ENCODE data around the gene NKD2. TPM values are rescaled to one million over a fixed set of nuclear protein-coding genes. Genes with fewer than 3 reads are reported as not detected.

NKD2 gene
- total RNA-seq, 1 experiment from 2014 or later = 12.8 TPM

DNA sequence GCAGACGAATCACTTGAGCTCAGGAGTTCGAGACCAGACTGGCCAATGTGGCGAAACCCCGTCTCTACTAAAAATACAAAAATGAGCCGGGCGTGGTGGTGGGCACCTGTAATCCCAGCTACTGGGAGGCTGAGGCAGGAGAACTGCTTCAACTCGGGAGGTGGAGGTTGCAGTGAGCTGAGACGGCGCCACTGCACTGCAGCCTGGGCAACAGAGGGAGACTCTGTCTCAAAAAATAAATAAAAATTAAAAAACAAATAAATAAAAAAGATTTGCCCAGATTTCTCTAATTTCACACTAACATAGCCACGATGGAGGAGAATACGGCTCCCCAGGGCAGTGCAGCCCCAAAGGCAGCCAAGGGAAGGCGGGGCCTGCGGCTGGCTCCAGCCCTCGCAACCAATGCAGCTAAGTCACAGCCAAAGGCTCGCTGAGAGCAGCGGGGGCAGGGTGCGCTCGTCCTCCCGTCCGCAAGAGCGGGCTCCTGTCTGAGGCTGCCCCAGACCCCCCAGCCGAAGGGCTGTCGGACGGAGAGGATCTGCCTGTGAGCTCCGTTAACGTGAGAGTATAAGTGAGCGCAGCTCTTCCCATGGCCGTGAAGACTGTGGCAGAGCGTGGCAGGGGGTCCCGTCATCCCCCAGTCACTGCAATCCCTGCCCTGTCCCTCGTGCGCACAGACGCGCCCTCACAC lies 59.7 kb downstream of the NKD2 start (continued):
- TF ChIP-seq, protein P1, sequence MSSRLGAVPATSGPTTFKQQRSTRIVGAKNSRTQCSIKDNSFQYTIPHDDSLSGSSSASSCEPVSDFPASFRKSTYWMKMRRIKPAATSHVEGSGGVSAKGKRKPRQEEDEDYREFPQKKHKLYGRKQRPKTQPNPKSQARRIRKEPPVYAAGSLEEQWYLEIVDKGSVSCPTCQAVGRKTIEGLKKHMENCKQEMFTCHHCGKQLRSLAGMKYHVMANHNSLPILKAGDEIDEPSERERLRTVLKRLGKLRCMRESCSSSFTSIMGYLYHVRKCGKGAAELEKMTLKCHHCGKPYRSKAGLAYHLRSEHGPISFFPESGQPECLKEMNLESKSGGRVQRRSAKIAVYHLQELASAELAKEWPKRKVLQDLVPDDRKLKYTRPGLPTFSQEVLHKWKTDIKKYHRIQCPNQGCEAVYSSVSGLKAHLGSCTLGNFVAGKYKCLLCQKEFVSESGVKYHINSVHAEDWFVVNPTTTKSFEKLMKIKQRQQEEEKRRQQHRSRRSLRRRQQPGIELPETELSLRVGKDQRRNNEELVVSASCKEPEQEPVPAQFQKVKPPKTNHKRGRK (CRISPR knock-in tag; IDR thresholded peaks at IDR 0.05; ENCODE audit: borderline replicate concordance) = no peak
- no peak for TF ChIP-seq NFYB (CRISPR knock-in tag; conservative IDR thresholded peaks at IDR 0.05; ENCODE audit: low read depth)
- TF ChIP-seq ZNF671 (CRISPR knock-in tag; IDR thresholded peaks at IDR 0.05) = no peak
- TF ChIP-seq ZNF423 (CRISPR knock-in tag; IDR thresholded peaks at IDR 0.05) = no peak
- TF ChIP-seq, protein P2, sequence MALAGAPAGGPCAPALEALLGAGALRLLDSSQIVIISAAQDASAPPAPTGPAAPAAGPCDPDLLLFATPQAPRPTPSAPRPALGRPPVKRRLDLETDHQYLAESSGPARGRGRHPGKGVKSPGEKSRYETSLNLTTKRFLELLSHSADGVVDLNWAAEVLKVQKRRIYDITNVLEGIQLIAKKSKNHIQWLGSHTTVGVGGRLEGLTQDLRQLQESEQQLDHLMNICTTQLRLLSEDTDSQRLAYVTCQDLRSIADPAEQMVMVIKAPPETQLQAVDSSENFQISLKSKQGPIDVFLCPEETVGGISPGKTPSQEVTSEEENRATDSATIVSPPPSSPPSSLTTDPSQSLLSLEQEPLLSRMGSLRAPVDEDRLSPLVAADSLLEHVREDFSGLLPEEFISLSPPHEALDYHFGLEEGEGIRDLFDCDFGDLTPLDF (CRISPR knock-in tag; IDR thresholded peaks at IDR 0.05) = no peak

DNA sequence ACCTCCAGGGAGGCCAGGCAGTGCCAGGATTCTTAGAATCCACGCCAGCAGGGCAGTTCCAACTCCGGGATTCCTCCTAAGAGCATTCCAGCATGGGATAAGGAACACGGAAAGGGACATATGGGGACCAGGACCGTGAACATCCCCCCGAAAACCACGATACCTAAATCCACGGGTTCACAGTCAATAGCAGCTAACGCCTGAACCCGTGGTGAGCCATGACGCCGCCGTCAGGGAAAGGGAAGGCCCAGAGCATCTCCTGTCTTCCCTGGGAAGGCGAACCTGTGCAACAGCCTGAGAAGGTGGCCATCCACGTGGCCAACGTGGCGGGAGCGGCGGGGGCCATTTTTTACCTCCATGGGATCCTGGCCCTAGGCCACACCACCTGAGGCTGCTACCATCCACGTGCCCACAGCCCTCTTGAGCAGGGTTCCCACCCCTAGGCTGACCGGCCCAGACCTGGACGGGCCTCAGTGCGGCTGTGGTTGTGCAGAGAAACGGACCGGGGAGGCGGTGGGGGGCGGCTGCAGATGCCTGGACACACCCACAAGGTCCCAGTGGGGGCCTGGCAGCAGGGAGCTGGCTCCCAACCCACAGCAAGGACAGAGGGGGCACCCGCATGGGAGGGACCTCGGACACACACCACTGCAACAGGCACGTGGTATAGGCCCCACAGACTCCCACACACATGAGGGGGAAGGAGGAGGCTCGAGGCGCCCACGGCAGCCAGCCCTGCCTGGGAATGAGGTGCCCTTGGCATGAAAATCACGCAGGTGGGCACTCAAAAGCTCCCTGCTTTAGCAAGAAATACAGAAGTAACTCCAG lies 60.5 kb downstream of the NKD2 start:
- no peaks in the 10 kb centered on the region for H3K9me3 Mint-ChIP-seq
- H3K36me3 Mint-ChIP-seq = no peaks in the 10 kb centered on the region
- DNase-seq (ENCODE audit: low spot score) (no peak), ATAC-seq (no peak)
- no peak overlapping the region for H3K4me3 Mint-ChIP-seq
- TF ChIP-seq, protein P2 (CRISPR knock-in tag; IDR thresholded peaks at IDR 0.05) = no peak
- no peak for TF ChIP-seq ZNF138 (CRISPR knock-in tag; conservative IDR thresholded peaks at IDR 0.05)
- TF ChIP-seq ZNF416 (CRISPR knock-in tag; IDR thresholded peaks at IDR 0.05) = no peak
- TF ChIP-seq CREB1 (CRISPR knock-in tag; IDR thresholded peaks at IDR 0.05) = no peak
- no peak for TF ChIP-seq SMAD4 (CRISPR knock-in tag; IDR thresholded peaks at IDR 0.05)
- TF ChIP-seq, protein P3, sequence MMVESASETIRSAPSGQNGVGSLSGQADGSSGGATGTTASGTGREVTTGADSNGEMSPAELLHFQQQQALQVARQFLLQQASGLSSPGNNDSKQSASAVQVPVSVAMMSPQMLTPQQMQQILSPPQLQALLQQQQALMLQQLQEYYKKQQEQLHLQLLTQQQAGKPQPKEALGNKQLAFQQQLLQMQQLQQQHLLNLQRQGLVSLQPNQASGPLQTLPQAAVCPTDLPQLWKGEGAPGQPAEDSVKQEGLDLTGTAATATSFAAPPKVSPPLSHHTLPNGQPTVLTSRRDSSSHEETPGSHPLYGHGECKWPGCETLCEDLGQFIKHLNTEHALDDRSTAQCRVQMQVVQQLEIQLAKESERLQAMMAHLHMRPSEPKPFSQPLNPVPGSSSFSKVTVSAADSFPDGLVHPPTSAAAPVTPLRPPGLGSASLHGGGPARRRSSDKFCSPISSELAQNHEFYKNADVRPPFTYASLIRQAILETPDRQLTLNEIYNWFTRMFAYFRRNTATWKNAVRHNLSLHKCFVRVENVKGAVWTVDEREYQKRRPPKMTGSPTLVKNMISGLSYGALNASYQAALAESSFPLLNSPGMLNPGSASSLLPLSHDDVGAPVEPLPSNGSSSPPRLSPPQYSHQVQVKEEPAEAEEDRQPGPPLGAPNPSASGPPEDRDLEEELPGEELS (CRISPR knock-in tag; IDR thresholded peaks at IDR 0.05) = no peak
- TF ChIP-seq, protein P4, sequence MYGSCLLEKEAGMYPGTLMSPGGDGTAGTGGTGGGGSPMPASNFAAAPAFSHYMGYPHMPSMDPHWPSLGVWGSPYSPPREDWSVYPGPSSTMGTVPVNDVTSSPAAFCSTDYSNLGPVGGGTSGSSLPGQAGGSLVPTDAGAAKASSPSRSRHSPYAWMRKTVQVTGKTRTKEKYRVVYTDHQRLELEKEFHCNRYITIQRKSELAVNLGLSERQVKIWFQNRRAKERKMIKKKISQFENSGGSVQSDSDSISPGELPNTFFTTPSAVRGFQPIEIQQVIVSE (CRISPR knock-in tag; IDR thresholded peaks at IDR 0.05; ENCODE audit: borderline replicate concordance) = no peak
- no peak for TF ChIP-seq RELA (CRISPR knock-in tag; IDR thresholded peaks at IDR 0.05; ENCODE audit: borderline replicate concordance)
- TF ChIP-seq ZNF121 (CRISPR knock-in tag; IDR thresholded peaks at IDR 0.05) = no peak
- no peak for TF ChIP-seq GTF2I (CRISPR knock-in tag; conservative IDR thresholded peaks at IDR 0.05)
- TF ChIP-seq NR2C2 (CRISPR knock-in tag; IDR thresholded peaks at IDR 0.05) = no peak
- TF ChIP-seq, protein P5, sequence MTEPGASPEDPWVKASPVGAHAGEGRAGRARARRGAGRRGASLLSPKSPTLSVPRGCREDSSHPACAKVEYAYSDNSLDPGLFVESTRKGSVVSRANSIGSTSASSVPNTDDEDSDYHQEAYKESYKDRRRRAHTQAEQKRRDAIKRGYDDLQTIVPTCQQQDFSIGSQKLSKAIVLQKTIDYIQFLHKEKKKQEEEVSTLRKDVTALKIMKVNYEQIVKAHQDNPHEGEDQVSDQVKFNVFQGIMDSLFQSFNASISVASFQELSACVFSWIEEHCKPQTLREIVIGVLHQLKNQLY (CRISPR knock-in tag; IDR thresholded peaks at IDR 0.05) = no peak
- TF ChIP-seq, protein P6, sequence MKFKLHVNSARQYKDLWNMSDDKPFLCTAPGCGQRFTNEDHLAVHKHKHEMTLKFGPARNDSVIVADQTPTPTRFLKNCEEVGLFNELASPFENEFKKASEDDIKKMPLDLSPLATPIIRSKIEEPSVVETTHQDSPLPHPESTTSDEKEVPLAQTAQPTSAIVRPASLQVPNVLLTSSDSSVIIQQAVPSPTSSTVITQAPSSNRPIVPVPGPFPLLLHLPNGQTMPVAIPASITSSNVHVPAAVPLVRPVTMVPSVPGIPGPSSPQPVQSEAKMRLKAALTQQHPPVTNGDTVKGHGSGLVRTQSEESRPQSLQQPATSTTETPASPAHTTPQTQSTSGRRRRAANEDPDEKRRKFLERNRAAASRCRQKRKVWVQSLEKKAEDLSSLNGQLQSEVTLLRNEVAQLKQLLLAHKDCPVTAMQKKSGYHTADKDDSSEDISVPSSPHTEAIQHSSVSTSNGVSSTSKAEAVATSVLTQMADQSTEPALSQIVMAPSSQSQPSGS (CRISPR knock-in tag; IDR thresholded peaks at IDR 0.05; ENCODE audit: borderline replicate concordance, low read depth) = no peak
- H3K4me1 Mint-ChIP-seq = no peaks in the 10 kb centered on the region
- POLR2A ChIA-PET = no interaction called here
- no peak overlapping the region; the same call in 1 of the 2 replicates for H3K27ac Mint-ChIP-seq
- CTCF ChIA-PET = interaction anchor here (0.6 kb wide), 1 partner anchor 37 kb away, joined by 5 read pairs; no protein-coding TSS in a partner anchor
- no peaks in the 10 kb centered on the region for H3K27me3 Mint-ChIP-seq (ENCODE audit: low read depth)

Measured in WTC11 (cell line).